GM13976 (cell line): ENCODE measurements around the gene SPON2.

ENCODE experiments used
- DNase-seq: peaks from one replicate; pipeline ENCODE4 v3.0.0; 2012; ENCODE audit warnings: low spot score
- CTCF ChIP-seq: IDR thresholded peaks from 2 replicates; pipeline ENCODE4 v1.5.1; 2012; ENCODE audit warnings: borderline replicate concordance, mild to moderate bottlenecking; ENCODE audit not compliant: insufficient read depth; ENCODE audit errors: extremely low read depth, missing control alignments, control extremely low read depth
- in situ Hi-C: fragments of 300-500 bp; cut with MboI; formaldehyde crosslinking; loops from one replicate; pipeline ENCODE4 v1.12.0; 2022; ENCODE audit warnings: low sequenced_read_pairs, mixed read lengths, inconsistent platforms; ENCODE audit not compliant: unreplicated experiment

Gene SPON2

GRCh38 chr4:1204828-1205585 is 32.6 kb upstream of the SPON2 start:
- in situ Hi-C loops: no loop called here
- TF ChIP-seq CTCF: no peak
- no peak for DNase-seq

- no peak for TF ChIP-seq CTCF
- in situ Hi-C loops: no loop called here
- DNase-seq: no peak
Measured at GRCh38 chr4:1204286-1204827, 32.0 kb upstream of the SPON2 start.

- in situ Hi-C loops: no loop called here
- TF ChIP-seq CTCF: no peak
- no peak for DNase-seq
Measured at GRCh38 chr4:1203026-1203616, 30.7 kb upstream of the SPON2 start.

- no peak for DNase-seq
- no peak for TF ChIP-seq CTCF
- in situ Hi-C loops: no loop called here
Measured at GRCh38 chr4:1202526-1203011, 30.2 kb upstream of the SPON2 start.

GRCh38 chr4:1201851-1202525 is 29.6 kb upstream of the SPON2 start:
- no peak for DNase-seq
- no peak for TF ChIP-seq CTCF
- in situ Hi-C loops: no loop called here

GRCh38 chr4:1200425-1201035 is 28.1 kb upstream of the SPON2 start:
- DNase-seq: no peak
- no peak for TF ChIP-seq CTCF
- in situ Hi-C loops: no loop called here
